MV-4-11 (cell line): ENCODE data around the gene MFGE8.

Source experiments
- DNase-seq: peaks from one replicate; lab custom pipeline; 2025; lab: John Stamatoyannopoulos, UW

The MFGE8 gene

DNA sequence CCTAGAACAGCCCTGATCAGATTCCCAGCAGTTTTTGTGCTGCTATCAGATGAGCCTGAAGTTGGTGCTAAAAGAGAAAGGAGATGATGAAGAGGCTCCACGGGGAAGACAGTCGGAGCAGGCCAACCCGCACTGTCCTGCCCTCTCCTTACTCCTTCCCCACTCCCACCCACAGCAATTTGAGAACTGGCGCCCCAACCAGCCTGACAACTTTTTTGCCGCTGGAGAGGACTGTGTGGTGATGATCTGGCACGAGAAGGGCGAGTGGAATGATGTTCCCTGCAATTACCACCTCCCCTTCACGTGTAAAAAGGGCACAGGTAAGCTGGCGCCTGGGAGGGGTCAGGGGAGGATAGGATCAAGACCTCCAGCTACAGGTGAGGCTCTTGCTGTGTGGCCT is 40.5 kb downstream of the MFGE8 start:
- no peak for DNase-seq

GRCh38 chr15:88872106-88872505 is 41.1 kb downstream of the MFGE8 start:
- no peak for DNase-seq

GRCh38 chr15:88871313-88871712 is 41.9 kb downstream of the MFGE8 start:
- no peak for DNase-seq

GRCh38 chr15:88866295-88866881 is 46.8 kb downstream of the MFGE8 start:
- DNase-seq = no peak

DNA sequence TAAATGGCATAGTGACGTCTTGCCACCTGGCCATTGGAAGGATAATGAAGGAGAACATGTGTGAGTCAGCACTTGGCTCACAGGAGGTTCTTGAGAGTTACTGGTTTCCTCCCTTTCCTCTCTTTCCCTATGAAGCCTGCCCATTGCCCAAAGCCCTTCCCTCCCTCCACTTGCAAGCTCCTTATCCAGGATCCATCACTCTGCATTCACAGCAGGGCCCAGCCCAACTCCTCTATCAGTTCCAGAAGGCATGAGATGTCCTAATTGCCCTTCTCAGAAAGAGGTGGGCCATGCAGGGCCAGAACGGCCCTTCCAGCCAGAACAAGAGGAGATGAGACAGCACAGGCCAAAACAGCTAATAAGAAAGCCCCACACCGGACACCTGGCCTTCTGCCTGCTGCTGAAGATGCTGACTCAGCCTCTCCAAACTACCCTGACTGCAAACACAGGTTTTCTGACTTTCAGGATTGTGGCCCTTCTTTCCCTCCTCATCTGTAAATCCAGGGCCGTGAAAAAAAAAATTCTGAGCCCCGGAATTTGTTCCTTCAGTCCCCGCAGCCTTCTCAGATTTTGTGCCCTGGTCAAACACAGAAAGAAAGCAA is 47.6 kb downstream of the MFGE8 start:
- DNase-seq = no peak

- DNase-seq = no peak
These were observed 48.2 kb downstream of the MFGE8 start for GRCh38 chr15:88864861-88865497.

GRCh38 chr15:88863412-88863811 is 49.8 kb downstream of the MFGE8 start:
- DNase-seq = no peak

GRCh38 chr15:88860212-88860611 is 53.0 kb downstream of the MFGE8 start:
- DNase-seq = no peak

DNA sequence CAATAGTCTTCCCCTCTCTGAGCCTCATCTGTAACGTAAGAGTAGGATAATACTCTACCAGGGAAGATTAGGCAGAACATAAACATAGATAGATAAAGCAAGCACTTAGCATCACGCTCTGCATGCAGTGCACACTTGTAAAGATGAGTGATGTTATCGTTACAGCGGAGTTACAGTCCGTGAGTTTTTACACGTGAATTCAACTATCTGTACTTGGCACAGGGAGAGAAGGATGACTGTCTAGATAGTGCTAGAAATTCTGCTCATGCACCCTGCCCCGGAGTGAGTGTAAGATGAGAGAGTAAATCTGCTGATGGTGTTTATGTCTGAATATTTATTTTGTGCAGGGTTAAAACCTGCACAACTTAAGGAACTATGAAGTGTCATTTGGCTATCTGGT is 53.6 kb downstream of the MFGE8 start:
- no peak for DNase-seq

DNA sequence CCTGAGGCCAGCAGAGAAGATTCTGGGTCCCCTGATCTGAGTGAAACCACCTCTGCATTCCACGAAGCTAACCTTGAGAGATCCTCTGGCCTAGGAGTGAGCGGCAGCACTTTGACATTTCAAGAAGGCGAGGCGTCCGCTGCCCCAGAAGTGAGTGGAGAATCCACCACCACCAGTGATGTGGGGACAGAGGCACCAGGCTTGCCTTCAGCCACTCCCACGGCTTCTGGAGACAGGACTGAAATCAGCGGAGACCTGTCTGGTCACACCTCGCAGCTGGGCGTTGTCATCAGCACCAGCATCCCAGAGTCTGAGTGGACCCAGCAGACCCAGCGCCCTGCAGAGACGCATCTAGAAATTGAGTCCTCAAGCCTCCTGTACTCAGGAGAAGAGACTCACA is 54.2 kb downstream of the MFGE8 start:
- no peak for DNase-seq

GRCh38 chr15:88852476-88852875 is 60.7 kb downstream of the MFGE8 start:
- no peak for DNase-seq

- no peak for DNase-seq
These were observed 63.7 kb downstream of the MFGE8 start for GRCh38 chr15:88849376-88850072.
